OCI-LY7 (cell line): ENCODE data around the gene CEP19. TPM values are rescaled to one million over a fixed set of nuclear protein-coding genes. Genes with fewer than 3 reads are reported as not detected.

ENCODE experiments used
- BruUV-seq: library from RNA; stranded (reverse); fragments of 400-500 nt; replicated peaks from 2 replicates; lab custom pipeline; 2021; lab: Mats Ljungman, UMichigan
- CTCF ChIA-PET: fragments of 300-600 bp; sonication (Branson Sonifier 250); formaldehyde crosslinking; loops from one replicate; lab custom pipeline; 2022; ENCODE audit warnings: antibody characterized with exemption; ENCODE audit not compliant: unreplicated experiment; lab: Charles Lee
- POLR2A ChIA-PET: fragments of 300-600 bp; sonication (Branson Sonifier 250); formaldehyde crosslinking; loops from one replicate; lab custom pipeline; 2022; ENCODE audit warnings: antibody characterized with exemption; lab: Charles Lee
- DNase-seq: peaks from one replicate; pipeline ENCODE4 v3.0.0-alpha.2; 2015; ENCODE audit warnings: low spot score
- H2AFZ ChIP-seq: fragments of 200-600 bp; sonication (generic), shearing (Covaris generic); 2 replicates; pipeline ENCODE4 v1.6.1; 2014; ENCODE audit warnings: mild to moderate bottlenecking, antibody characterized with exemption, low read length, moderate library complexity
- H3K27ac ChIP-seq: fragments of 200-600 bp; sonication (generic); 2 replicates; pipeline ENCODE4 v1.5.1; 2014; ENCODE audit warnings: mixed run types, low read depth, mild to moderate bottlenecking, moderate library complexity, low read length, inconsistent platforms; ENCODE audit not compliant: poor library complexity, severe bottlenecking
- H3K36me3 ChIP-seq: fragments of 200-600 bp; sonication (generic); 2 replicates; pipeline ENCODE4 v1.6.1; 2014; ENCODE audit warnings: mild to moderate bottlenecking, antibody characterized with exemption, low read length, moderate library complexity, mixed read lengths; ENCODE audit not compliant: insufficient read depth
- H3K4me1 ChIP-seq: fragments of 200-600 bp; sonication (generic); 2 replicates; pipeline ENCODE4 v1.5.1; 2014; ENCODE audit warnings: mild to moderate bottlenecking, low read length; ENCODE audit not compliant: insufficient read depth, poor library complexity, severe bottlenecking
- H3K4me2 ChIP-seq: fragments of 200-600 bp; sonication (generic); 2 replicates; pipeline ENCODE4 v1.6.1; 2014; ENCODE audit warnings: mild to moderate bottlenecking, low read length
- H3K4me3 ChIP-seq: fragments of 200-600 bp; sonication (generic); 2 replicates; pipeline ENCODE4 v1.5.1; 2014; ENCODE audit warnings: mild to moderate bottlenecking, low read depth, low read length; ENCODE audit not compliant: poor library complexity, severe bottlenecking
- H3K79me2 ChIP-seq: fragments of 200-600 bp; sonication (generic); 2 replicates; pipeline ENCODE4 v1.6.1; 2016; ENCODE audit warnings: low read depth, mild to moderate bottlenecking, low read length, moderate library complexity, mixed read lengths; ENCODE audit not compliant: insufficient read depth
- H3K9me2 ChIP-seq: fragments of 200-600 bp; sonication (generic); 2 replicates; pipeline ENCODE4 v1.6.1; 2016; ENCODE audit warnings: mild to moderate bottlenecking, low read length, mixed read lengths; ENCODE audit not compliant: insufficient read depth
- H3K9me3 ChIP-seq: fragments of 200-600 bp; sonication (generic); 2 replicates; pipeline ENCODE4 v1.6.1; 2014; ENCODE audit warnings: mild to moderate bottlenecking, mixed run types, low read length, mixed read lengths
- H4K20me1 ChIP-seq: fragments of 200-600 bp; sonication (generic); 2 replicates; pipeline ENCODE4 v1.6.1; 2014; ENCODE audit warnings: mild to moderate bottlenecking, antibody characterized with exemption, low read length, moderate library complexity, mixed read lengths; ENCODE audit not compliant: insufficient read depth
- CTCF ChIP-seq: fragments of 200-600 bp; sonication (generic); conservative IDR thresholded peaks from 2 replicates; pipeline ENCODE4 v1.5.1; 2014; ENCODE audit warnings: mild to moderate bottlenecking, antibody characterized with exemption, low read length, moderate library complexity, mixed read lengths
- EZH2phosphoT487 ChIP-seq: fragments of 200-600 bp; sonication (generic); IDR thresholded peaks from 2 replicates; pipeline ENCODE4 v1.6.1; 2018; ENCODE audit warnings: low read depth, borderline replicate concordance, mild to moderate bottlenecking, mixed run types, antibody characterized with exemption, low read length, moderate library complexity, mixed read lengths
- intact Hi-C: fragments of 100-400 bp; cut with micrococcal nuclease; formaldehyde crosslinking; loops from one replicate; pipeline ENCODE4 v1.10.0; 2022; ENCODE audit not compliant: unreplicated experiment
- total RNA-seq, 2 experiments: library from RNA; depleted of rRNA in 1 of 2; stranded (reverse); fragments of >200 nt in 1 of 2; shearing (Covaris generic) in 1 of 2; gene quantifications; 2 replicates each; pipeline ENCODE4 v1.2.3, GENCODE V29; 2014 to 2022

CEP19 gene
- total RNA-seq, 2 experiments from 2014 or later: 3.3 to 5.7 TPM

- CTCF ChIA-PET: no interaction called here
- Histone ChIP-seq H3K27ac (no peak overlapping the region), H3K9me3 (no peaks in the 10 kb centered on the region), H3K4me2 (no peak overlapping the region), H3K9me2 (no peaks in the 10 kb centered on the region), H4K20me1 (no peaks in the 10 kb centered on the region), H3K4me3 (no peak overlapping the region), H2AFZ (no peak overlapping the region), H3K36me3 (no peaks in the 10 kb centered on the region), H3K4me1 (peaks cover 10% of the 10 kb centered on the region), H3K79me2 (no peaks in the 10 kb centered on the region)
- no peak for DNase-seq
- BruUV-seq: no TSS peak
- POLR2A ChIA-PET: interaction anchor here (0.8 to 1.8 kb wide), 3 partner anchors 18 to 81 kb away, joined by 3 read pairs; no protein-coding TSS in a partner anchor
- TF ChIP-seq CTCF (no peak), EZH2phosphoT487 (no peak)
- intact Hi-C loops: no loop called here
Measured at GRCh38 chr3:196688349-196688748, 23.7 kb downstream of the CEP19 start.

GRCh38 chr3:196686436-196686835 lies 25.6 kb downstream of the CEP19 start:
- intact Hi-C loops: no loop called here
- BruUV-seq: no TSS peak
- Histone ChIP-seq H2AFZ (no peak overlapping the region), H3K9me2 (no peaks in the 10 kb centered on the region), H3K4me3 (no peak overlapping the region), H4K20me1 (no peaks in the 10 kb centered on the region), H3K79me2 (no peaks in the 10 kb centered on the region), H3K4me2 (no peak overlapping the region), H3K4me1 (peaks cover 10% of the 10 kb centered on the region), H3K9me3 (no peaks in the 10 kb centered on the region), H3K36me3 (no peaks in the 10 kb centered on the region), H3K27ac (no peak overlapping the region)
- POLR2A ChIA-PET: no interaction called here
- no peak for TF ChIP-seq EZH2phosphoT487
- no peak for TF ChIP-seq CTCF
- DNase-seq: no peak
- CTCF ChIA-PET: interaction anchor here (1.9 kb wide), 1 partner anchor 77 kb away, joined by 13 read pairs; no protein-coding TSS in a partner anchor
